ES-I3 (cell line): ENCODE data around the gene SPA17.
A peak's percentile ranks its signal among the peaks of the same experiment; 100 is the strongest.

Source experiments
- H3K36me3 ChIP-seq: 2 replicates; pipeline ENCODE4 v1.6.1; 2013; ENCODE audit warnings: mild to moderate bottlenecking, low read length, control low read depth, moderate library complexity; ENCODE audit not compliant: insufficient read depth
- H3K4me1 ChIP-seq: 2 replicates; pipeline ENCODE4 v1.6.1; 2013; ENCODE audit warnings: mild to moderate bottlenecking, control low read depth, low read length; ENCODE audit not compliant: insufficient read depth
- H3K9ac ChIP-seq: 2 replicates; pipeline ENCODE4 v1.6.1; 2013; ENCODE audit warnings: low read depth, mild to moderate bottlenecking, low read length, moderate library complexity
- H3K9me3 ChIP-seq: 2 replicates; pipeline ENCODE4 v1.6.1; 2013; ENCODE audit warnings: mild to moderate bottlenecking, low read length, moderate library complexity; ENCODE audit not compliant: control insufficient read depth, insufficient read depth

SPA17 gene

GRCh38 chr11:124673333-124674167 lies at the start of gene SPA17, which contains the start of gene SIAE:
TSS of gene SPA17 (plus strand) at chr11:124673904. CDS start at chr11:124675265, 1,361 bp downstream.
TSS of gene SIAE (minus strand) at chr11:124673739. CDS start at chr11:124673708, 31 bp downstream.
- Histone ChIP-seq H3K36me3 (no peaks in the 10 kb centered on the region), H3K9me3 (no peaks in the 10 kb centered on the region), H3K9ac (peak within 1 kb of the TSS; percentile 92), H3K4me1 (no peaks in the 10 kb centered on the region)

- Histone ChIP-seq H3K9me3 (no peaks in the 10 kb centered on the region), H3K4me1 (peaks cover 3% of the 10 kb centered on the region; the same call in 1 of the 2 replicates), H3K36me3 (peaks cover 14% of the 10 kb centered on the region), H3K9ac (no peak overlapping the region)
Observed at GRCh38 chr11:124625504-124626168, 48.1 kb upstream of the SPA17 start.

- no peak overlapping the region for H3K9ac ChIP-seq
- peaks cover 3% of the 10 kb centered on the region; the same call in 1 of the 2 replicates for H3K4me1 ChIP-seq
- no peaks in the 10 kb centered on the region for H3K9me3 ChIP-seq
- H3K36me3 ChIP-seq: peaks cover 30% of the 10 kb centered on the region
Observed at GRCh38 chr11:124627546-124627945, 46.2 kb upstream of the SPA17 start.

- H3K9me3 ChIP-seq: no peaks in the 10 kb centered on the region
- H3K36me3 ChIP-seq: peaks cover 35% of the 10 kb centered on the region
- no peak overlapping the region for H3K9ac ChIP-seq
- H3K4me1 ChIP-seq: no peaks in the 10 kb centered on the region
Observed at GRCh38 chr11:124629961-124630360, 43.7 kb upstream of the SPA17 start.

GRCh38 chr11:124633355-124633754 lies 40.3 kb upstream of the SPA17 start:
- H3K9me3 ChIP-seq: no peaks in the 10 kb centered on the region
- peaks cover 21% of the 10 kb centered on the region for H3K36me3 ChIP-seq
- H3K9ac ChIP-seq: no peak overlapping the region
- no peaks in the 10 kb centered on the region for H3K4me1 ChIP-seq

- Histone ChIP-seq H3K36me3 (peaks cover 20% of the 10 kb centered on the region), H3K4me1 (no peaks in the 10 kb centered on the region)
Observed at GRCh38 chr11:124635932-124636331, 37.8 kb upstream of the SPA17 start.

GRCh38 chr11:124638500-124638899 lies 35.2 kb upstream of the SPA17 start:
- Histone ChIP-seq H3K9me3 (no peaks in the 10 kb centered on the region), H3K36me3 (no peaks in the 10 kb centered on the region; the same call in 1 of the 2 replicates), H3K4me1 (no peaks in the 10 kb centered on the region), H3K9ac (no peak overlapping the region)

More at GRCh38 chr11:124635932-124636331, 37.8 kb upstream of the SPA17 start:
- Histone ChIP-seq H3K9me3 (no peaks in the 10 kb centered on the region), H3K9ac (no peak overlapping the region)

GRCh38 chr11:124639186-124639585 lies 34.5 kb upstream of the SPA17 start:
- no peaks in the 10 kb centered on the region for H3K4me1 ChIP-seq
- H3K9me3 ChIP-seq: no peaks in the 10 kb centered on the region
- H3K9ac ChIP-seq: no peak overlapping the region
- H3K36me3 ChIP-seq: no peaks in the 10 kb centered on the region; the same call in 1 of the 2 replicates

GRCh38 chr11:124640666-124641065 lies 33.0 kb upstream of the SPA17 start:
- H3K36me3 ChIP-seq: no peaks in the 10 kb centered on the region; the same call in 1 of the 2 replicates
- no peak overlapping the region for H3K9ac ChIP-seq
- no peaks in the 10 kb centered on the region; the same call in 1 of the 2 replicates for H3K4me1 ChIP-seq

GRCh38 chr11:124642628-124643027 lies 31.1 kb upstream of the SPA17 start:
- Histone ChIP-seq H3K36me3 (no peaks in the 10 kb centered on the region; the same call in 1 of the 2 replicates), H3K9me3 (no peaks in the 10 kb centered on the region), H3K9ac (no peak overlapping the region), H3K4me1 (no peaks in the 10 kb centered on the region; the same call in 1 of the 2 replicates)

More at GRCh38 chr11:124640666-124641065, 33.0 kb upstream of the SPA17 start:
- H3K9me3 ChIP-seq: no peaks in the 10 kb centered on the region

GRCh38 chr11:124643042-124643604 lies 30.6 kb upstream of the SPA17 start:
- Histone ChIP-seq H3K9me3 (no peaks in the 10 kb centered on the region), H3K4me1 (no peaks in the 10 kb centered on the region; the same call in 1 of the 2 replicates), H3K36me3 (no peaks in the 10 kb centered on the region; the same call in 1 of the 2 replicates), H3K9ac (no peak overlapping the region)

- no peaks in the 10 kb centered on the region for H3K36me3 ChIP-seq
- H3K9ac ChIP-seq: no peak overlapping the region
Observed at GRCh38 chr11:124643605-124644425, 29.9 kb upstream of the SPA17 start.

GRCh38 chr11:124644426-124645280 lies 29.1 kb upstream of the SPA17 start:
- no peaks in the 10 kb centered on the region; the same call in 1 of the 2 replicates for H3K4me1 ChIP-seq
- H3K36me3 ChIP-seq: no peaks in the 10 kb centered on the region
- peak overlapping the region; percentile 39; the same call in 1 of the 2 replicates for H3K9ac ChIP-seq

More at GRCh38 chr11:124643605-124644425, 29.9 kb upstream of the SPA17 start:
- H3K9me3 ChIP-seq: no peaks in the 10 kb centered on the region
- no peaks in the 10 kb centered on the region; the same call in 1 of the 2 replicates for H3K4me1 ChIP-seq

More at GRCh38 chr11:124644426-124645280, 29.1 kb upstream of the SPA17 start:
- no peaks in the 10 kb centered on the region for H3K9me3 ChIP-seq
